HL-60 (cell line): ENCODE results near the gene ST6GALNAC3.

ENCODE experiments used
- DNase-seq, 2 experiments: peaks; one replicate each; pipeline ENCODE4 v3.0.0-alpha.2; 2010 to 2020; ENCODE audit warnings: low read depth in 1 of 2, low spot score in 1 of 2
- H3K27ac ChIP-seq: fragments of 250-450 bp; sonication (Bioruptor Pico); replicated peaks from 2 replicates; pipeline ENCODE4 v1.5.1; 2020; ENCODE audit warnings: mild to moderate bottlenecking, moderate library complexity
- H3K27me3 ChIP-seq: fragments of 250-450 bp; sonication (Bioruptor Pico); 2 replicates; pipeline ENCODE4 v1.5.1; 2021; ENCODE audit warnings: mild to moderate bottlenecking, moderate library complexity; ENCODE audit not compliant: insufficient read depth, poor library complexity, severe bottlenecking
- H3K4me3 ChIP-seq: replicated peaks from 2 replicates; pipeline ENCODE4 v1.5.1; 2011; ENCODE audit warnings: mild to moderate bottlenecking, control low read depth, low read length; ENCODE audit not compliant: insufficient read depth
- CTCF ChIP-seq: IDR thresholded peaks from one replicate; pipeline ENCODE4 v1.5.1; 2011; ENCODE audit warnings: low read length, control low read depth, inconsistent platforms; ENCODE audit not compliant: insufficient read depth
- GABPA ChIP-seq: IDR thresholded peaks from 2 replicates; pipeline ENCODE4 v1.6.1; 2012; ENCODE audit warnings: low read depth
- POLR2AphosphoS5 ChIP-seq: IDR thresholded peaks from 2 replicates; pipeline ENCODE4 v1.6.1; 2012; ENCODE audit warnings: low read depth
- REST ChIP-seq: IDR thresholded peaks from 2 replicates; pipeline ENCODE4 v1.6.1; 2012; ENCODE audit warnings: low read depth; ENCODE audit not compliant: insufficient replicate concordance
- SPI1 ChIP-seq: IDR thresholded peaks from 2 replicates; pipeline ENCODE4 v1.6.1; 2012; ENCODE audit warnings: low read depth, mild to moderate bottlenecking, borderline replicate concordance

The ST6GALNAC3 gene

GRCh38 chr1:76395059-76395458 is 320.5 kb downstream of the ST6GALNAC3 start:
- no peak overlapping the region for H3K4me3 ChIP-seq
- H3K27me3 ChIP-seq, result no peaks in the 10 kb centered on the region
- no peak overlapping the region for H3K27ac ChIP-seq
- TF ChIP-seq POLR2AphosphoS5 (no peak), GABPA (no peak)
- DNase-seq, result no peak

- no peak for DNase-seq
- H3K4me3 ChIP-seq, result no peak overlapping the region
- no peak overlapping the region for H3K27ac ChIP-seq
- TF ChIP-seq GABPA (no peak), POLR2AphosphoS5 (no peak), REST (no peak), CTCF (no peak), SPI1 (no peak)
- H3K27me3 ChIP-seq, result no peaks in the 10 kb centered on the region
These were observed 327.6 kb downstream of the ST6GALNAC3 start for GRCh38 chr1:76402128-76402527.

- H3K27ac ChIP-seq, result no peak overlapping the region
- no peak for DNase-seq
- no peaks in the 10 kb centered on the region for H3K27me3 ChIP-seq
- TF ChIP-seq SPI1 (no peak), REST (no peak), CTCF (no peak), POLR2AphosphoS5 (no peak), GABPA (no peak)
- no peak overlapping the region for H3K4me3 ChIP-seq
These were observed 333.8 kb downstream of the ST6GALNAC3 start for GRCh38 chr1:76408303-76408702.

- Histone ChIP-seq H3K27ac (no peak overlapping the region), H3K27me3 (no peaks in the 10 kb centered on the region), H3K4me3 (no peak overlapping the region)
- TF ChIP-seq POLR2AphosphoS5 (no peak), GABPA (no peak), REST (no peak), CTCF (no peak), SPI1 (no peak)
- no peak for DNase-seq
These were observed 336.0 kb downstream of the ST6GALNAC3 start for GRCh38 chr1:76410499-76410898.
